GM21381 (cell line): ENCODE measurements around the gene VIT.

Experiments used
- ATAC-seq: cut with Tn5 transposase; IDR thresholded peaks from one replicate; pipeline ENCODE4 v1.9.1; 2021; ENCODE audit warnings: mild to moderate bottlenecking, moderate library complexity; ENCODE audit not compliant: unreplicated experiment

Gene VIT

DNA sequence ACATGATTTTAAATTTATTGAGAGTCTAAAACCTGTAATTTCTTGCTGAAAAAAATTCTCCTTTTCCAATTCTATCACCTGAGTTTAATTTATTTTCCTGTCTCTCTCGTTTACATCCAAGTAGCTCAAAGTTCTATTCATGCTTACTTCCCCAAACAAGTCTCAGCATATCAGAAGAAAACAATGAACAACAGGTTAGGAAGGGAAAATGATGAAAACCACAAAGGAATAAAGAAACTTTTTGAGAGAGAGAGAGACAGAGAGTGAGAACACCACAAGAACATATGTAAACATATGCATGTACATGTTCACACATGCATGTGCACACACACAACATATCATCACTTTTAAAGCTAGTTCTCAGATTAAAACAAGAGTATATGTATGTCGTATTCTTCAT is 157.7 kb downstream of the VIT start:
- no peak for ATAC-seq

- no peak for ATAC-seq
These were observed 158.9 kb downstream of the VIT start for GRCh38 chr2:36855429-36855828.

DNA sequence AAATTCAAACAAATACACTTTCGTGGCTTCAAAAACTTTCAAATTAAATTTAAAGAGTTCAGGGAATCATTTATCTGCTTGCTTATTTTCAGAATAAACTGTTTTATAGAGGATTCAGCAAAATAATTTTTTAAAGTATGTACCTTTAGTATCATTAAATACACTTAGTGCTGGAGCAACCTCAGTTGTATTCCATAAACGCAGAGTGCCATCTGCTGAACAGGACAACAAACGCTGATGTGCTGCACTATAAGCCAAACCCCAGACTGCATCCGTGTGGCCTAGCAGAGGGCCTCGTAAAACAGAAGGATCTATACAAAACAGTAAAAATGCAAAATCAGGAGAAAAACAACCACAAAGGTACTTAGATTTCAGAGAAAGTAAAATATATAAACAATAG is 161.2 kb downstream of the VIT start:
- no peak for ATAC-seq

- peak; percentile 65 for ATAC-seq
These were observed 162.3 kb downstream of the VIT start for GRCh38 chr2:36858551-36859365.

DNA sequence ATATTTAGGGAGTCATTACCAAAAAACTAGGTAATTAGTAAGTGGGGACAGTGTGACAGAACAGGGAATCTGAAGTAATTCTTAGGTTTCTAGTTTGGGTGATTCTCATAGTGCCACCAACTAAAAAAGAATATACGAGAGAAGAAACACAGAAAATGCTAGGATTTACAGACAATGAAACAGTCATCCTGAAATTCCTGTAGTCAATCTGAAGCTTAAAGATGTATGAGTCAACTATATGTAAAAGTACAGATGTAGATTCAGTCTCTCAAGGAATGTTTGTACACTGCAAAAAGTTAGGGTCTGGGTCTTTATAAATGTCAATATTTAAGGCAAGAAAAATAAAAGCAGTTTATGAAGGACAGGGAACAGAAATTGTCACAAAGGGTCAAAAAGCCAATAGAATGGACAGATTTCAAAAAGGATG is 162.9 kb downstream of the VIT start:
- ATAC-seq: peak; percentile 8

DNA sequence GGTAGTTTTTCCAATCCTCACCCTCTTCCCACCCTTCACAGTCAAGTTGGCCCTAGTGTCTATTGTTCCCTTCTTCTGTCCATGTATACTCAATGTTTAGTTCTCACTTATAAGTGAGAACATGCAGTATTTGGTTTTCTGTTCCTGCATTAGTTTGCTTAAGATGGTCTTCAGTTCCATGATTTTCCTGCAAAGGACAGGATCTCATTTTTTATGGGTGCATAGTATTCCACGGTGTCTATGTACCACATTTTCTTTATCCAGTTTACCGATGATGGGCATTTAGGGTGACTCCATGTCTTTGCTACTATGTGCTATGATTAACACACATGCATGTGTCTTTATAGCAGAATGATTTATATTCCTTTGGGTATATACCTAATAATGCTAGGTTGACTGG is 165.4 kb downstream of the VIT start:
- no peak for ATAC-seq
